Measurements from ENCODE around the gene ST8SIA4.

ST8SIA4 gene

GRCh38 chr5:100867039-100867562 lies 36.0 kb downstream of the ST8SIA4 start:
- no peak for DNase-seq

- no peak for DNase-seq
These were observed 38.2 kb downstream of the ST8SIA4 start for GRCh38 chr5:100864931-100865330.

- no peak for DNase-seq
These were observed 39.3 kb downstream of the ST8SIA4 start for GRCh38 chr5:100863739-100864138.

GRCh38 chr5:100861148-100861547 lies 41.9 kb downstream of the ST8SIA4 start:
- no peak for DNase-seq

- DNase-seq, result no peak
These were observed 42.7 kb downstream of the ST8SIA4 start for GRCh38 chr5:100860407-100860806.

- DNase-seq, result no peak
These were observed 44.0 kb downstream of the ST8SIA4 start for GRCh38 chr5:100858987-100859545.

- DNase-seq, result no peak
These were observed 46.6 kb downstream of the ST8SIA4 start for GRCh38 chr5:100856462-100856861.

GRCh38 chr5:100855937-100856430 lies 47.1 kb downstream of the ST8SIA4 start:
- no peak for DNase-seq

- DNase-seq, result no peak
These were observed 47.8 kb downstream of the ST8SIA4 start for GRCh38 chr5:100855295-100855694.

GRCh38 chr5:100854591-100854990 lies 48.5 kb downstream of the ST8SIA4 start:
- DNase-seq, result no peak

GRCh38 chr5:100853582-100853981 lies 49.5 kb downstream of the ST8SIA4 start:
- no peak for DNase-seq

- no peak for DNase-seq
These were observed 50.1 kb downstream of the ST8SIA4 start for GRCh38 chr5:100852988-100853449.

- DNase-seq, result no peak
These were observed 51.0 kb downstream of the ST8SIA4 start for GRCh38 chr5:100852051-100852450.

GRCh38 chr5:100846772-100847171 lies 56.3 kb downstream of the ST8SIA4 start:
- no peak for DNase-seq

- no peak for DNase-seq
These were observed 61.0 kb downstream of the ST8SIA4 start for GRCh38 chr5:100842080-100842479.

GRCh38 chr5:100841358-100842076 lies 61.6 kb downstream of the ST8SIA4 start:
- DNase-seq, result no peak

GRCh38 chr5:100840789-100841188 lies 62.3 kb downstream of the ST8SIA4 start:
- no peak for DNase-seq

- DNase-seq, result no peak
These were observed 62.7 kb downstream of the ST8SIA4 start for GRCh38 chr5:100840370-100840769.

- no peak for DNase-seq
These were observed 65.0 kb downstream of the ST8SIA4 start for GRCh38 chr5:100838048-100838473.

- no peak for DNase-seq
These were observed 68.6 kb downstream of the ST8SIA4 start for GRCh38 chr5:100834519-100834918.

GRCh38 chr5:100832252-100833230 lies 70.5 kb downstream of the ST8SIA4 start:
- no peak for DNase-seq

- no peak for DNase-seq
These were observed 74.2 kb downstream of the ST8SIA4 start for GRCh38 chr5:100828898-100829356.
